ENCODE data around the gene TNRC18. TPM values are rescaled to one million over a fixed set of nuclear protein-coding genes. Genes with fewer than 3 reads are reported as not detected.

TNRC18 gene
- polyA plus RNA-seq, 1 donor from 2014 or later: 23.6 TPM

- Histone ChIP-seq H3K27me3 (ENCODE audit: insufficient read depth, low read depth, low read length) (no peaks in the 10 kb centered on the region), H4K20me1 (ENCODE audit: insufficient read depth) (no peaks in the 10 kb centered on the region), H3K9me2 (ENCODE audit: insufficient read depth, low read length) (no peaks in the 10 kb centered on the region), H3K27ac (ENCODE audit: low read length) (no peak overlapping the region), H3K36me3 (ENCODE audit: insufficient read depth, low read length) (no peaks in the 10 kb centered on the region), H3K79me2 (replicated peaks; ENCODE audit: insufficient read depth, low read length) (no peaks in the 10 kb centered on the region), H3K9me3 (ENCODE audit: low read length) (no peaks in the 10 kb centered on the region), H2AFZ (ENCODE audit: low read depth, low read length) (no peak overlapping the region), H3K4me2 (ENCODE audit: low read length) (no peak overlapping the region), H3K9ac (ENCODE audit: low read length) (no peak overlapping the region), H3K4me3 (ENCODE audit: low read length) (no peak overlapping the region), H3F3A (ENCODE audit: insufficient read depth, low read length, poor library complexity, severe bottlenecking) (no peaks in the 10 kb centered on the region)
- TF ChIP-seq MXI1 (conservative IDR thresholded peaks at IDR 0.05; ENCODE audit: poor library complexity, severe bottlenecking) (no peak), POLR2AphosphoS5 (IDR thresholded peaks at IDR 0.05) (no peak), CTCF (IDR thresholded peaks at IDR 0.05; ENCODE audit: poor library complexity, severe bottlenecking) (no peak), REST (IDR thresholded peaks at IDR 0.05; ENCODE audit: borderline replicate concordance) (no peak), TAF1 (IDR thresholded peaks at IDR 0.05; ENCODE audit: low read depth) (no peak), EZH2 (IDR thresholded peaks at IDR 0.05; ENCODE audit: borderline replicate concordance, insufficient read depth, low read length, poor library complexity, severe bottlenecking) (no peak), SMC3 (conservative IDR thresholded peaks at IDR 0.05; ENCODE audit: poor library complexity) (no peak), RAD21 (conservative IDR thresholded peaks at IDR 0.05) (no peak), EP300 (conservative IDR thresholded peaks at IDR 0.05; ENCODE audit: poor library complexity, severe bottlenecking) (no peak)
These were observed 29.4 kb upstream of the TNRC18 start for GRCh38 chr7:5452937-5453540.

- no peaks in the 10 kb centered on the region for H3K9me2 ChIP-seq (ENCODE audit: insufficient read depth, low read length)
- H3K9ac ChIP-seq (ENCODE audit: low read length): no peak overlapping the region
- H3K27me3 ChIP-seq (ENCODE audit: insufficient read depth, low read depth, low read length): no peaks in the 10 kb centered on the region
- H3F3A ChIP-seq (ENCODE audit: insufficient read depth, low read length, poor library complexity, severe bottlenecking): no peaks in the 10 kb centered on the region
- no peak for TF ChIP-seq TAF1 (IDR thresholded peaks at IDR 0.05; ENCODE audit: low read depth)
- TF ChIP-seq RAD21 (conservative IDR thresholded peaks at IDR 0.05): no peak
- TF ChIP-seq POLR2AphosphoS5 (IDR thresholded peaks at IDR 0.05): no peak
- TF ChIP-seq SMC3 (conservative IDR thresholded peaks at IDR 0.05; ENCODE audit: poor library complexity): no peak
- no peak for TF ChIP-seq MXI1 (conservative IDR thresholded peaks at IDR 0.05; ENCODE audit: poor library complexity, severe bottlenecking)
- TF ChIP-seq REST (IDR thresholded peaks at IDR 0.05; ENCODE audit: borderline replicate concordance): no peak
- no peak for TF ChIP-seq EZH2 (IDR thresholded peaks at IDR 0.05; ENCODE audit: borderline replicate concordance, insufficient read depth, low read length, poor library complexity, severe bottlenecking)
- TF ChIP-seq EP300 (conservative IDR thresholded peaks at IDR 0.05; ENCODE audit: poor library complexity, severe bottlenecking): no peak
- no peak for TF ChIP-seq CTCF (IDR thresholded peaks at IDR 0.05; ENCODE audit: poor library complexity, severe bottlenecking)
- no peaks in the 10 kb centered on the region for H3K9me3 ChIP-seq (ENCODE audit: low read length)
- H3K27ac ChIP-seq (ENCODE audit: low read length): no peak overlapping the region
- no peak overlapping the region for H3K4me3 ChIP-seq (ENCODE audit: low read length)
- no peak overlapping the region for H3K4me2 ChIP-seq (ENCODE audit: low read length)
- H4K20me1 ChIP-seq (ENCODE audit: insufficient read depth): no peaks in the 10 kb centered on the region
- H3K36me3 ChIP-seq (ENCODE audit: insufficient read depth, low read length): no peaks in the 10 kb centered on the region
- no peak overlapping the region for H2AFZ ChIP-seq (ENCODE audit: low read depth, low read length)
- H3K79me2 ChIP-seq (replicated peaks; ENCODE audit: insufficient read depth, low read length): no peaks in the 10 kb centered on the region
These were observed 28.9 kb upstream of the TNRC18 start for GRCh38 chr7:5452470-5452899.
